RWPE2 (cell line): ENCODE results near the gene ITPK1.

Source experiments
- ATAC-seq: fragments of 200-7000 bp; cut with Tn5 transposase; 3 replicates; pipeline ENCODE4 v1.9.1; 2021; ENCODE audit warnings: low read depth
- DNase-seq: peaks from one replicate; pipeline ENCODE4 v3.0.0-alpha.2; 2020; ENCODE audit warnings: low spot score
- H3K27ac ChIP-seq: fragments of 450-650 bp; 2 replicates; pipeline ENCODE4 v1.5.1; 2017; ENCODE audit warnings: mild to moderate bottlenecking; ENCODE audit not compliant: poor library complexity, severe bottlenecking
- H3K27me3 ChIP-seq: fragments of 250-450 bp; sonication (Bioruptor Pico); 2 replicates; pipeline ENCODE4 v1.5.1; 2021; ENCODE audit warnings: mild to moderate bottlenecking, moderate library complexity; ENCODE audit not compliant: insufficient read depth, poor library complexity, severe bottlenecking
- H3K36me3 ChIP-seq: fragments of 250-450 bp; sonication (Bioruptor Pico); 2 replicates; pipeline ENCODE4 v1.5.1; 2020; ENCODE audit warnings: low read depth, mild to moderate bottlenecking, moderate library complexity
- H3K4me1 ChIP-seq: fragments of 250-450 bp; sonication (Bioruptor Pico); 2 replicates; pipeline ENCODE4 v1.5.1; 2021; ENCODE audit warnings: mild to moderate bottlenecking, moderate library complexity; ENCODE audit not compliant: insufficient read depth, poor library complexity, severe bottlenecking
- H3K4me3 ChIP-seq: fragments of 250-450 bp; sonication (Bioruptor Pico); 2 replicates; pipeline ENCODE4 v1.5.1; 2021; ENCODE audit warnings: mild to moderate bottlenecking, moderate library complexity; ENCODE audit not compliant: severe bottlenecking
- H3K9me3 ChIP-seq: fragments of 250-450 bp; sonication (Bioruptor Pico); 2 replicates; pipeline ENCODE4 v1.5.1; 2021; ENCODE audit warnings: mild to moderate bottlenecking, moderate library complexity; ENCODE audit not compliant: severe bottlenecking
- CTCF ChIP-seq: fragments of 450-650 bp; IDR thresholded peaks from one replicate; pipeline ENCODE4 v1.5.1; 2017; ENCODE audit warnings: mild to moderate bottlenecking, moderate library complexity; ENCODE audit not compliant: poor library complexity, severe bottlenecking

ITPK1 gene

GRCh38 chr14:93079321-93079720 is 36.4 kb downstream of the ITPK1 start:
- Histone ChIP-seq H3K4me3 (no peak overlapping the region), H3K9me3 (no peaks in the 10 kb centered on the region), H3K27me3 (no peaks in the 10 kb centered on the region), H3K27ac (no peak overlapping the region), H3K4me1 (peaks cover 2% of the 10 kb centered on the region), H3K36me3 (peaks cover 9% of the 10 kb centered on the region)
- ATAC-seq = no peak
- TF ChIP-seq CTCF = no peak
- DNase-seq = no peak

- no peak for TF ChIP-seq CTCF
- peaks cover 10% of the 10 kb centered on the region for H3K36me3 ChIP-seq
- H3K27ac ChIP-seq = no peak overlapping the region
- H3K4me3 ChIP-seq = no peak overlapping the region
- H3K9me3 ChIP-seq = no peaks in the 10 kb centered on the region
- peaks cover 7% of the 10 kb centered on the region for H3K4me1 ChIP-seq
- DNase-seq = no peak
- H3K27me3 ChIP-seq = no peaks in the 10 kb centered on the region
- ATAC-seq = no peak
Observed at GRCh38 chr14:93078870-93079269, 36.9 kb downstream of the ITPK1 start.

GRCh38 chr14:93076755-93077154 is 39.0 kb downstream of the ITPK1 start:
- no peak for TF ChIP-seq CTCF
- ATAC-seq = no peak
- Histone ChIP-seq H3K27ac (no peak overlapping the region), H3K27me3 (no peaks in the 10 kb centered on the region), H3K36me3 (peaks cover 15% of the 10 kb centered on the region), H3K4me3 (no peak overlapping the region), H3K9me3 (no peaks in the 10 kb centered on the region), H3K4me1 (peaks cover 16% of the 10 kb centered on the region)
- DNase-seq = no peak

- Histone ChIP-seq H3K27ac (no peak overlapping the region), H3K4me3 (no peak overlapping the region), H3K36me3 (peaks cover 21% of the 10 kb centered on the region), H3K9me3 (no peaks in the 10 kb centered on the region), H3K27me3 (peaks cover 3% of the 10 kb centered on the region), H3K4me1 (peaks cover 18% of the 10 kb centered on the region)
- DNase-seq = no peak
- TF ChIP-seq CTCF = no peak
- ATAC-seq = no peak
Observed at GRCh38 chr14:93075891-93076290, 39.8 kb downstream of the ITPK1 start.

GRCh38 chr14:93073910-93074769 is 41.6 kb downstream of the ITPK1 start:
- Histone ChIP-seq H3K27ac (no peak overlapping the region), H3K4me1 (peaks cover 18% of the 10 kb centered on the region), H3K27me3 (peaks cover 3% of the 10 kb centered on the region), H3K4me3 (no peak overlapping the region), H3K36me3 (peaks cover 15% of the 10 kb centered on the region; the same call in 1 of the 2 replicates), H3K9me3 (no peaks in the 10 kb centered on the region)
- no peak for ATAC-seq
- TF ChIP-seq CTCF = no peak
- DNase-seq = no peak
